Measurements from ENCODE around the gene NAGA.
"Not testable (repeated sequence)": the region's sequence is repeated elsewhere in the genome, so short reads cannot be mapped to it uniquely, and the experiment has no call there.

The NAGA gene

GRCh38 chr22:42070517-42071422 is at the start of gene NAGA:
TSS of gene NAGA (minus strand) at chr22:42070812. CDS start at chr22:42070297, 515 bp downstream.
- peak; percentile 81 for DNase-seq (ENCODE audit: low read depth, low spot score)

DNA sequence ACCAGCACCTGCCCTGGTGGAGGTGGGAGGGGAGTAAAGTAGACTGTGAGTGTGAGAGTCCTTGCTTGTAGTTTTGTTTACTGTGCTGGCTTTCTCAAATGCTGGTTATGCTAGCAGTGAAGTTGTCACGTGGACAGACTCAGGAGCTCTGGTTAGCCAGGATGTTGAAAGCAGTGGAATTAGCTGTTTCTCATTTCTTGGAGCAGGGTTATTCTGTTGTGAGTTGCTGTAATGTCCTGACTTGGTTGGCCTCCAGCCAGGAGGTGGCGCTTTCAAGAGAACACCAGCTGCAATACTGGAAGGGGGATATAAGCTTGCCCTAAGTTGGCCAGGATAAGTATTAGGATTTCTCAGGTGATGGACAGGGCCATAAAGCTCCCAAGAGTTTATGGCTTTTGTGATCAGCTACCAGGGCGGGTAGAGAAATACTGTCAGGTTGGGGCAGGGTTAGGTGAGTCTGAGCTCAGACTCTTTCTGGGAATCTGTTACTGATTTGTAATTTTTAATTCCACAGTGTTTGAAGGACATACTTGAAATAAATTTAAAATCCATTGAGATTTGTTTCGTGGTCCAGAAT is 46.3 kb upstream of the NAGA start:
- DNase-seq (ENCODE audit: low read depth, low spot score): no peak

GRCh38 chr22:42115420-42115830 is 44.8 kb upstream of the NAGA start:
- DNase-seq (ENCODE audit: low read depth, low spot score): not testable (repeated sequence)

DNA sequence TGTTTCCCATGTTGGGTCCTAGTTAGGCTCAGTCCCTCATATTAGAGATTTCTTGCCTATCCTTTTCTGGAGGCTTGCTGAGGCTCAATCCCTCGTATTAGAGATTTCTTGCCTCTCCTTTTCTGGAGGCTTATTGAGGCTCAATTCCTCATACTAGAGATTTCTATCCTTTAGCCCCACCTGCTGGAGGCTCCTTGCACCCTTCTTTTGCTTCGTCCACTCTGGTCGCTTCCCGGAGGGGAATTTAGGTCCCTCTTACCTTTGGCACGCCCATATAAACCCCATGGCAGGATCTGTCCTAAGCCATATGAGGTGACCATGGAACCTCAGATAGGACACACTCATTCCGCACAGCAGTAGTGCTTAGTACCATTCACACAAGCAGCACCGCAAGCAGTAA is 44.1 kb upstream of the NAGA start:
- no peak for DNase-seq (ENCODE audit: low read depth, low spot score)

DNA sequence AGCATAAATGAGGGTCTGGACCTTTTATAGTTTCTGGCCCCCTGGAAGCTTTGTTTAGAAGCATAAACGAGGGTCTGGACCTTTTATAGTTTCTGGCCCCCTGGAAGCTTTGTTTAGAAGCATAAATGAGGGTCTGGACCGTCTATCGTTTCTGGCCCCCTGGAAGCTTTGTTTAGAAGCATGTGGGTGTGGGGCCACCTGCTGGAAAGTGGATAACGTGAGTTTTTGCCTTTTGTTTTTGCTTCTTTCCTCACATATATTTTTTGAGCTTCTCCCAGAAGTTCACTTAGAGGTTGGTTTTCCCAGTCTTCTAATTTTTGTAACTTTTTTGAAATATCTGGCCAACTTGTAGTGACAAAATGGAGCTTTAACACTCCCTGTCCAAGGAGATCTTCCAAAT is 42.2 kb upstream of the NAGA start:
- DNase-seq (ENCODE audit: low read depth, low spot score): not testable (repeated sequence)

DNA sequence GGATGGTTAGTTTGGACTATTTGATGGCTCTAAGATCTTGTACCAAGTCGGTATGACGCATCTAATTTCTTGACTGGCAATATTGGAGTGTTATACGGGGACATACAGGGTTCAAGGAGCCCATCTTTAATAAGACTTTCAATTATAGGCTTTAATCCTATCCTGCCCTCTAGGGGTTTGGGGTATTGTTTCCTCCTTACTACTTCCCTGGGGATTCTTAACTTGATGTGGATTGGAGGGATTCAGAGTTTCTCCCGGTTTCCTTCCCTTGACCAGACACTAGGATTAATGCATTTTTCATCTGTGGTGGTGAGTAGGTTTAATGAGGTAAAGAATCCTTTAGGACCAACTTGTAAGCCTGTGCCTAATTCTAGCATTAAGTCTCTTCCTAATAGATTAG is 41.2 kb upstream of the NAGA start:
- no peak for DNase-seq (ENCODE audit: low read depth, low spot score)

DNA sequence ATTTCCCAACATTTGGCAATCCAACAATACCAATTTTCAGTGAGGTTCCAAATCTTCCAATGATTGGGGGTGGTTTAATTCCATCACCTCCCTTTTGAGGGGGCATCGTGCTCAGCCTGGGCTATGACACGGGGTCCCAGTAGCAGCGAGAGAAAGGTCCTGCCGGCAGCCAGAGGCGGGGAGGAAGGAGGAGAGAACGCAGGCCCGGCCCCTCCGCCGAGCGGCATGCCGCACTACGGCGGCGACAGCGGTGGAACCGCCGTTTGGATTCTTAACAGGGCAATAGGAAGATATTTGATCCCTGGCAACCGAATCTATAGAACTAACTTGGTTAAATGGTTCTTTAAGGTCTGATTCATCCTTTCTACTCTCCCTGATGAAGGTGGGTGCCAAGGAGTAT is 38.2 kb upstream of the NAGA start:
- no peak for DNase-seq (ENCODE audit: low read depth, low spot score)

DNA sequence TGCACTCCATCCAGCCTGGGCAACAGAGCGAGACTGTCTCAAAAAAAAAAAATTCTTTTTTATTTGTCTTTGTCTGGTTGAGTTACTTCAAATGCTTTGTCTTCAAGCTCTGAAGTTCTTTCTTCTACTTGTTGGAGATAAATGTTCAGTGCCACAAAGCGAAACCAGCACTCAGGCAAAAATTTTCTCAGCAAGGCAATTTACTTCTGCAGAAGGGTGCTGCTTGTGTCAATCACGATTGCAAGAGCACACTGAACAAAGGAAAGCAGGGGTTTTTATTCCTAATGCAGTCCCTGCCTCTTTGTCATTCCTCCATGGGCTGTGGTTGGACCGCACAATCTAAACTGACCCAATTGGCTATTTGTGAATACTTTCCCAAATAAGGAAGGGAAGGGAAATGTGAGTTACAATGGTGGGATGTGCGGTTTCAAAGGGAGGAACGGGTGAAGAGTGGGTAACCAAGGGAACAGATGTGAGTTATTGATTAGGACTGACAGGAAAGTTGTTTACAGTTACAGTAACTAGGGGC is 33.8 kb upstream of the NAGA start:
- not testable (repeated sequence) for DNase-seq (ENCODE audit: low read depth, low spot score)

DNA sequence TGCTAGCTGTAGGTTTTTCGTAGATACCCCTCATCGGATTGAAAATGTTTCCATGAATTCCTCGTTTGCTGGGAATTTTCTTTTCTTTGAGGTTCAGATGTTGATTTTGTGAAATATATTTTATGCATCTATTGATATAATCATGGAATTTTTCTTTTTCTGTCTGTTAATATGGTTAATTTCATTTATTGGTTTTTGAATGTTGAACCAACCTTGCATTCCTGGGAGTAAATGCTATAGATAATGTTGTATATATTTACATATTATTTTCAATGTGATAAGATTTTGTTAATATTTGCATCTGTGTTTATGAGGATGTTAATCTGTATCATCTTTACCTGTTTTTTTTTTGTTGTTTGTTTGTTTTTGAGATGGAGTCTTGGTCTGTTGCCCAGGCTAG is 30.6 kb upstream of the NAGA start:
- no peak for DNase-seq (ENCODE audit: low read depth, low spot score)

DNA sequence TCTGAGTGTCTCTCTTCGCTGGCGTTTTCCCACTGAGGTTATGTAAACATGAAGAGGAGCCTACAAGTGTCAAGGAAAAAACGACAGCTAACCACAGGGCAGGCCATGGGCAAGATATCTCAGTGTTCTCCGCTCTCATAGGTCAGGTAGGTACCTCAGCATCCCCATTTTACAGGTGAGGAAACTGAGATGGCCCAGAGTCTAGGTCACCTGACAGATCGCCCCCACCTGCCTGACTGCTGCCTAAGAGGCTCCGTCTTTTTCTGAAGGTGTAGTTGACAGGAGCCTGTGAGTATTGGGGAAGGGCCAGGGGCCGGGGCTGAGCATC is 20.8 kb upstream of the NAGA start:
- DNase-seq (ENCODE audit: low read depth, low spot score): no peak

DNA sequence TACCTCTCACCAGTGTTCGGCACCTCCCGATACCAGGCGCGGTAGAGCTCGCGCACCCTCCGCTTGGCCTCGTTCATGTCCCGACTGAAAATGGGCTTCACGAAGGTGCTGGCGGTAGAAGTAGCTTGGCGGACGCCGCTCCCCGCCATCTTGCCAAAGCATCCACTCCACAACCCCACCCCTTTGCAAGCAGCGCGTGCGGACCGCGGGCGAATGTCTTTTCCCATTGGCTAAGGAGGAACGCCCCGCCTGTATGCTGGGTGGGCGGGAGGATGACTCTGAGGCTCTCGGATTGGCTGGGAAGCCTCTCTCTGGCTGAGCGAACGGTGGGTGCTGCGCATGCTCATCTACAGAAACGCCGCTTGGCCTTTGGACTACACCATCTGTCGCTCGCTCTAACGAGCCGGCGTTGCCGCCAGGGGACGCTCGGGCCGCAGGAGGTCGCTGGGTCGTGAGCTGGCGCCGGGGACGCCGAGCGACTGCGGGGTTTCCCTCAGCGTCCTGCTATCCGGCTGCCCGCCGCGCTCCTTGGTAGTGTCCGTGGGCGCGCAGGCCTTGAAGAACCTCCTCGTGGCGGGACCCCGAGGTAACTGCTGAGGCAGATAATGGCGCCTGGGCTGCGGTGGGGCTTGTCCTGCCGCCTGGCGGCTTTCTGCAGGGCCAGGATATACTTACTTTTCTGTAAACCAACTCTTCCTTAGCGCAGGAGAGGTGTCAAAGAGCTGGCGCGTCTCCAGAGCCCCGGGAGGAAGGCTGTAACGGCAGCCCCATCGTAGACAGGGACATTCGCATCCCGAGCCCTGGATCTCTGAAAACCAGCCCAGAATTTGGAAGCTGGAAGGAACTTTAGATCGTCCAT is 20.2 kb upstream of the NAGA start, which contains the start of gene NDUFA6:
NDUFA6 (minus strand) TSS at position 177 of the 859 bp plus-strand sequence; CDS start at position 149, 28 bp downstream.
- peak; percentile 96 for DNase-seq (ENCODE audit: low read depth, low spot score)

GRCh38 chr22:42086051-42086450 is 15.4 kb upstream of the NAGA start:
- no peak for DNase-seq (ENCODE audit: low read depth, low spot score)

DNA sequence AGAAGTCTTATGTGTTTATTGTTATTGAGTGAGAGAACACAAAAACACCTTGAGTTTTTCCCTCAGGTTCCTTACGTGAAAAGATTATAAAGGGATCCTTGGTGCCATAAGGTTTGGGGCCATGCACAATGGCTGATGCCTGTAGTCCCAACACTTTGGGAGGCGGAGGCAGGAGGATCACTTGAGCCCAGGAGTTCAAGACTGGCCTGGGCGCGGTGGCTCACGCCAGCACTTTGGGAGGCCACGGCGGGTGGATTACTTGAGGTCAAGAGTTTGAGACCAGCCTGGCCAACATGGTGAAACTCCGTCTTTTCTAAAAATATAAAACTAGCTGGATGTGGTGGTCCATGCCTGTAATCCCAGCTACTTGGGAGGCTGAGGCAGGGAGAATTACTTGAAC is 14.3 kb upstream of the NAGA start:
- no peak for DNase-seq (ENCODE audit: low read depth, low spot score)

DNA sequence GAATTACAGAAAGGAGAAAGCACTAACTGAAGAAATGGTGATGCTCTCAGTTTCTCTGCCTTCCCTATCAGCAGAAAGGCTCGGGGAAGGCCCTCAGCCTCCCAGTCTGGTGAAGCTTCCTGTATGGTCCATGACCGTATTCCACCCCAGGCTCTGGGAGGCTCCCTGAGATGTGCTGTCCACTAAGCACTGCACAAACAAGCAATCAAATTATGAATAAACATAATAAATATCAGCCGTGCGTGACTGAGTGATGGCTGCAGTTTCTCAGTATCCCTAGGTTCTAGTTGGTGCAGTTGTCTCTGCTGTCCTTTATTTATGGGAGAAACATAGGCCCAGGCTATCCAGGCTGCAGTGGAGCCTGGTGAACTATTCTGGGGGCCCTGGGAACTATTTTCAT is 12.5 kb upstream of the NAGA start:
- DNase-seq (ENCODE audit: low read depth, low spot score): no peak

GRCh38 chr22:42080287-42080686 is 9.7 kb upstream of the NAGA start:
- no peak for DNase-seq (ENCODE audit: low read depth, low spot score)

- DNase-seq (ENCODE audit: low read depth, low spot score): peak; percentile 93
These were observed 9.0 kb upstream of the NAGA start, which contains the start of gene SMDT1 for GRCh38 chr22:42079319-42080251. TSS of gene SMDT1 (plus strand) at chr22:42079700. CDS start at chr22:42079769, 69 bp downstream.

DNA sequence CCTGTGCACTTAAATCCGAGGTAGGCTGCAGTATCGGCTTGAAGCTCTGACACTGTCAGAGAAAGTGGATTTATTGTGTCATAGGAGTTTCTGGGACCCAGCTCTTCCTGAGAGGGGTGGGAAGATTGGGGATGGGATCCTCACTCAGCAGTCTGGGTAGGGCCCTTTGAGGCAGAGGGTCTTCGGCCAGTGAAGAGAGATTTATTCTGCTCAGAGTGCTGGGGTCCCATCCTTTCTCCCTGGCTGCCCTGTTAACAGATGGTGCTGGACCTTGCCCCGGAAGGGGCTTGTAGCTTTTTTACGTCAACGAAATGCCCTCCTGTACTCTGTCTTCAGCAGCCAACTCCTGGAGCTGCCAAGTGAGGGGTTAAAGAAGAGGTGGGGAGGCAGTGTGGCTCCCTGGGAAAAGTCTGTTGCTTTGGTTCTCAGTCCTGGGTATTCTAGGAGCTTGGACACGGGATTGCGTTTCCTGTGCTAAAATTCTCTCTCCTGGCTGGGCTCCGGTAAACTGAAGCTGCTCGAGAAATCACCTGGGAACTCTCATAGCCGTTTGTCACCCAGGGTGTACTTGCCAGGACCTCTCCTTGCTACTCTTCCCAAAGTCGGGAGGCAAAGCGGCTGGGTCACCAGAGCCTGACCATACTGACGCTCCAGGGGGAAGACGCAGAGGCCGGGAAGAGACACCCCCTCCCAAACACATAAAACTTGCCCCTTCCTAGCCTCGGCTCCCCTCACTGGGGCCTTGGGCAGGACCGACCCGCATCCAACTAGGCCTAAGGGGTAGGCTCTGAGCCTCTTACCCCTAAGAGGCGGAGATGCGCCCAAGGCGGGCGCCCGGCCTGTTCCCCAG is 8.1 kb upstream of the NAGA start:
- DNase-seq (ENCODE audit: low read depth, low spot score): no peak

- no peak for DNase-seq (ENCODE audit: low read depth, low spot score)
These were observed 7.0 kb upstream of the NAGA start for GRCh38 chr22:42077486-42078125.

GRCh38 chr22:42076764-42077485 is 6.3 kb upstream of the NAGA start:
- DNase-seq (ENCODE audit: low read depth, low spot score): no peak

Measured in activated naive CD8-positive, alpha-beta T cell treated with anti-CD3 and anti-CD28 coated beads, Interleukin-2, amount 50 U/mL, for 16 hours (primary cell).